Chondrocyte (in vitro differentiated cells): ENCODE measurements around the gene TMEM192. TPM values are rescaled to one million over a fixed set of nuclear protein-coding genes. Genes with fewer than 3 reads are reported as not detected.
"Not testable (repeated sequence)": the region's sequence is repeated elsewhere in the genome, so short reads cannot be mapped to it uniquely, and the experiment has no call there.

Experiments used
- DNase-seq: peaks from one replicate; pipeline ENCODE4 v3.0.0; 2021; ENCODE audit warnings: mixed read lengths, low spot score
- H3K27ac Mint-ChIP-seq: one replicate; pipeline ENCODE4 v1.8.0; 2021; ENCODE audit warnings: mild to moderate bottlenecking, moderate library complexity, mixed read lengths; ENCODE audit not compliant: unreplicated experiment
- H3K27me3 Mint-ChIP-seq: 2 replicates; pipeline ENCODE4 v1.8.0; 2021; ENCODE audit warnings: low read depth, mixed read lengths
- H3K36me3 Mint-ChIP-seq: 2 replicates; pipeline ENCODE4 v1.8.0; 2021; ENCODE audit warnings: low read depth, mixed read lengths
- H3K4me1 Mint-ChIP-seq: 2 replicates; pipeline ENCODE4 v1.8.0; 2021; ENCODE audit warnings: low read depth, mild to moderate bottlenecking, mixed read lengths
- H3K4me3 Mint-ChIP-seq: one replicate; pipeline ENCODE4 v1.8.0; 2021; ENCODE audit warnings: mild to moderate bottlenecking, moderate library complexity, mixed read lengths; ENCODE audit not compliant: unreplicated experiment
- H3K9me3 Mint-ChIP-seq: 2 replicates; pipeline ENCODE4 v1.8.0; 2021; ENCODE audit warnings: low read depth, mixed read lengths
- CTCF ChIP-seq: fragments of 200-600 bp; sonication (generic); IDR thresholded peaks from 2 replicates; pipeline ENCODE4 v1.5.0; 2021; ENCODE audit warnings: antibody characterized with exemption, mild to moderate bottlenecking, moderate library complexity
- total RNA-seq: library from RNA; stranded (reverse); gene quantifications from 3 replicates; pipeline ENCODE4 v1.2.1, GENCODE V29; 2021

Gene TMEM192
- total RNA-seq, 1 donor from 2014 or later, result 14.0 TPM

- peaks cover 5% of the 10 kb centered on the region for H3K36me3 Mint-ChIP-seq
- TF ChIP-seq CTCF, result no peak
- no peak for DNase-seq
- H3K27ac Mint-ChIP-seq, result no peak overlapping the region
- H3K4me1 Mint-ChIP-seq, result peaks cover 6% of the 10 kb centered on the region
- no peak overlapping the region for H3K4me3 Mint-ChIP-seq
- no peaks in the 10 kb centered on the region for H3K27me3 Mint-ChIP-seq
- peaks cover 5% of the 10 kb centered on the region for H3K9me3 Mint-ChIP-seq
Observed at GRCh38 chr4:165133150-165133549, 20.5 kb upstream of the TMEM192 start.

GRCh38 chr4:165131247-165131832 is 18.7 kb upstream of the TMEM192 start:
- H3K27me3 Mint-ChIP-seq, result no peaks in the 10 kb centered on the region
- H3K36me3 Mint-ChIP-seq, result no peaks in the 10 kb centered on the region
- no peak overlapping the region for H3K4me3 Mint-ChIP-seq
- peak; percentile 93 for TF ChIP-seq CTCF
- H3K4me1 Mint-ChIP-seq, result peaks cover 6% of the 10 kb centered on the region
- H3K9me3 Mint-ChIP-seq, result no peaks in the 10 kb centered on the region
- no peak overlapping the region for H3K27ac Mint-ChIP-seq
- DNase-seq, result no peak

GRCh38 chr4:165129924-165130323 is 17.3 kb upstream of the TMEM192 start:
- Mint-ChIP-seq H3K36me3 (no peaks in the 10 kb centered on the region), H3K9me3 (no peaks in the 10 kb centered on the region), H3K27me3 (no peaks in the 10 kb centered on the region), H3K4me3 (no peak overlapping the region), H3K27ac (no peak overlapping the region), H3K4me1 (peaks cover 6% of the 10 kb centered on the region)
- no peak for DNase-seq
- no peak for TF ChIP-seq CTCF

GRCh38 chr4:165125869-165126499 is 13.3 kb upstream of the TMEM192 start:
- not testable (repeated sequence) for H3K9me3 Mint-ChIP-seq, H3K4me3 Mint-ChIP-seq, H3K4me1 Mint-ChIP-seq, H3K27me3 Mint-ChIP-seq, H3K27ac Mint-ChIP-seq, H3K36me3 Mint-ChIP-seq
- peak; percentile 93 for DNase-seq

- no peak for TF ChIP-seq CTCF
- no peaks in the 10 kb centered on the region for H3K27me3 Mint-ChIP-seq
- H3K9me3 Mint-ChIP-seq, result peaks cover 2% of the 10 kb centered on the region
- no peak overlapping the region for H3K4me3 Mint-ChIP-seq
- no peak overlapping the region for H3K27ac Mint-ChIP-seq
- DNase-seq, result no peak
- H3K36me3 Mint-ChIP-seq, result no peaks in the 10 kb centered on the region
- no peaks in the 10 kb centered on the region for H3K4me1 Mint-ChIP-seq
Observed at GRCh38 chr4:165124488-165124887, 11.8 kb upstream of the TMEM192 start.
